ENCODE results near the gene PPP1R13L.

PPP1R13L gene

GRCh38 chr19:45402298-45403061, 2.4 kb downstream of the PPP1R13L start (continued):
- TF ChIP-seq ZNF549 (tag by site-specific recombination; IDR thresholded peaks at IDR 0.05) (no peak), ZBTB7A (tag by site-specific recombination; IDR thresholded peaks at IDR 0.05; ENCODE audit: low read depth) (no peak), ZNF311 (tag by site-specific recombination; IDR thresholded peaks at IDR 0.05; ENCODE audit: borderline replicate concordance) (no peak), ZNF560 (tag by site-specific recombination; IDR thresholded peaks at IDR 0.05; ENCODE audit: borderline replicate concordance) (no peak), ZNF362 (tag by site-specific recombination; IDR thresholded peaks at IDR 0.05) (no peak), ZNF791 (tag by site-specific recombination; IDR thresholded peaks at IDR 0.05) (no peak), PATZ1 (tag by site-specific recombination; IDR thresholded peaks at IDR 0.05) (peak; percentile 64), ZNF2 (tag by site-specific recombination; IDR thresholded peaks at IDR 0.05) (no peak), PRDM1 (tag by site-specific recombination; IDR thresholded peaks at IDR 0.05) (no peak), ZNF221 (tag by site-specific recombination; IDR thresholded peaks at IDR 0.05; ENCODE audit: borderline replicate concordance) (no peak), KLF16 (tag by site-specific recombination; IDR thresholded peaks at IDR 0.05) (no peak), SP2 (tag by site-specific recombination; IDR thresholded peaks at IDR 0.05) (peak; percentile 35; the same call in 1 of the 2 replicates), YY1 (tag by site-specific recombination; IDR thresholded peaks at IDR 0.05) (no peak), ZNF777 (tag by site-specific recombination; IDR thresholded peaks at IDR 0.05; ENCODE audit: borderline replicate concordance) (no peak), KLF1 (tag by site-specific recombination; IDR thresholded peaks at IDR 0.05) (peak; percentile 98), ZBTB48 (tag by site-specific recombination; IDR thresholded peaks at IDR 0.05) (peak; percentile 77), ZNF776 (tag by site-specific recombination; IDR thresholded peaks at IDR 0.05; ENCODE audit: borderline replicate concordance) (no peak), MZF1 (tag by site-specific recombination; IDR thresholded peaks at IDR 0.05; ENCODE audit: borderline replicate concordance) (peak; percentile 56; the same call in 1 of the 2 replicates), ZNF433 (tag by site-specific recombination; IDR thresholded peaks at IDR 0.05; ENCODE audit: low read depth) (no peak), YY2 (tag by site-specific recombination; IDR thresholded peaks at IDR 0.05) (no peak), ZSCAN23 (tag by site-specific recombination; IDR thresholded peaks at IDR 0.05) (no peak), ZNF394 (tag by site-specific recombination; IDR thresholded peaks at IDR 0.05; ENCODE audit: borderline replicate concordance) (no peak; the same call in 1 of the 2 replicates), ZNF596 (tag by site-specific recombination; IDR thresholded peaks at IDR 0.05) (no peak), ZNF404 (tag by site-specific recombination; IDR thresholded peaks at IDR 0.05) (no peak), ZNF792 (tag by site-specific recombination; IDR thresholded peaks at IDR 0.05) (no peak), ZSCAN16 (tag by site-specific recombination; IDR thresholded peaks at IDR 0.05) (no peak), ZNF654 (tag by site-specific recombination; IDR thresholded peaks at IDR 0.05; ENCODE audit: low read depth) (no peak), ZNF488 (tag by site-specific recombination; IDR thresholded peaks at IDR 0.05) (no peak), KLF10 (tag by site-specific recombination; IDR thresholded peaks at IDR 0.05) (no peak), PRDM6 (tag by site-specific recombination; IDR thresholded peaks at IDR 0.05) (no peak), ZNF701 (tag by site-specific recombination; IDR thresholded peaks at IDR 0.05) (0 out of 2 replicates have a peak, but pooled peaks have one; percentile 72), AEBP2 (tag by site-specific recombination; IDR thresholded peaks at IDR 0.05; ENCODE audit: borderline replicate concordance) (no peak), MEIS1 (CRISPR knock-in tag; IDR thresholded peaks at IDR 0.05; ENCODE audit: borderline replicate concordance) (no peak)

Data from HEK293 (cell line).